DMS53 (cell line): Measurements from ENCODE around the gene LFNG.
A peak's percentile ranks its signal among the peaks of the same experiment; 100 is the strongest.

Experiments used
- DNase-seq: peaks from one replicate; lab custom pipeline; 2025; lab: John Stamatoyannopoulos, UW

The LFNG gene, protein sequence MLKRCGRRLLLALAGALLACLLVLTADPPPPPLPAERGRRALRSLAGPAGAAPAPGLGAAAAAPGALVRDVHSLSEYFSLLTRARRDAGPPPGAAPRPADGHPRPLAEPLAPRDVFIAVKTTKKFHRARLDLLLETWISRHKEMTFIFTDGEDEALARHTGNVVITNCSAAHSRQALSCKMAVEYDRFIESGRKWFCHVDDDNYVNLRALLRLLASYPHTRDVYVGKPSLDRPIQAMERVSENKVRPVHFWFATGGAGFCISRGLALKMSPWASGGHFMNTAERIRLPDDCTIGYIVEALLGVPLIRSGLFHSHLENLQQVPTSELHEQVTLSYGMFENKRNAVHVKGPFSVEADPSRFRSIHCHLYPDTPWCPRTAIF

DNA sequence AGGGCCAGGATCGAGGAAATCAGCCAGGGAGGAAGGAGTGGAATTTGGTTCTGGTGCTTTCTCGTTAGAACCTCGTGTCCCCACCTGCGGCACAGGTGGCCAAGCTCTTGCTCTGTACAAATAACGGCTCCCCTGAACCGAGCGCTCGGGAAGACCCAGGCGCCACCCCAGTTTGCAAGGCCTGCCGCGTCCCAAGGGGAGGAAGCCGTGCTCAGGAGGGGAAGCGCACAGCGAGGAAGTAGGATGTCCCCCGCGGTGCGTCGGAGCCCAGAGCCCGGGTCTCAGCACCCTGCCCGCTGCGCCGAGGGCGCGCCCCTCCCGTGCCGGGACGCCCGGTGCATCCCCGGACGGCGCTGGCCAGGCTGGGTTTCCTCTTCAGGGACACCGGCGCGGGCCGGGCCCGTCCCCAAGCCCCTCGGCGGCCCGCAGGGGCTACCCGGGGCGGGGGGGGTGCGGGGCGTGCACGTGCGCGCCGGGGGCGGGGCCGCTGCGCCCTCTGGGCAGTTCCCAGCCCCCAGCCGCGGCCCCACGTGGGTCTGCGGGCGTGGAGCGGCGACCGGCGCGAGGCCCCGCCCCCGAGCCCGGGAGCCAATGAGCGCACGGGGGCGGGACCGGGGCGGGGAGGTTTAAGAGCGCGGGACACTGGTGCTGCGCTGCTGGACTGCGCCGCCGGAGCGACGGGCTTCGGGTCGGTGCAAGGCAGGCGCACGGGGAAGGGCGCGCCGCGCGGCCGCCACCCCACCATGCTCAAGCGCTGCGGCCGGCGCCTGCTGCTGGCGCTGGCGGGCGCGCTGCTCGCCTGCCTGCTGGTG is at the start of gene LFNG:
Gene LFNG, plus strand, starts transcription at position 656 of the 812 bp plus-strand sequence. Its CDS starts 88 bp downstream, at position 744.
- peak; percentile 97 for DNase-seq

DNA sequence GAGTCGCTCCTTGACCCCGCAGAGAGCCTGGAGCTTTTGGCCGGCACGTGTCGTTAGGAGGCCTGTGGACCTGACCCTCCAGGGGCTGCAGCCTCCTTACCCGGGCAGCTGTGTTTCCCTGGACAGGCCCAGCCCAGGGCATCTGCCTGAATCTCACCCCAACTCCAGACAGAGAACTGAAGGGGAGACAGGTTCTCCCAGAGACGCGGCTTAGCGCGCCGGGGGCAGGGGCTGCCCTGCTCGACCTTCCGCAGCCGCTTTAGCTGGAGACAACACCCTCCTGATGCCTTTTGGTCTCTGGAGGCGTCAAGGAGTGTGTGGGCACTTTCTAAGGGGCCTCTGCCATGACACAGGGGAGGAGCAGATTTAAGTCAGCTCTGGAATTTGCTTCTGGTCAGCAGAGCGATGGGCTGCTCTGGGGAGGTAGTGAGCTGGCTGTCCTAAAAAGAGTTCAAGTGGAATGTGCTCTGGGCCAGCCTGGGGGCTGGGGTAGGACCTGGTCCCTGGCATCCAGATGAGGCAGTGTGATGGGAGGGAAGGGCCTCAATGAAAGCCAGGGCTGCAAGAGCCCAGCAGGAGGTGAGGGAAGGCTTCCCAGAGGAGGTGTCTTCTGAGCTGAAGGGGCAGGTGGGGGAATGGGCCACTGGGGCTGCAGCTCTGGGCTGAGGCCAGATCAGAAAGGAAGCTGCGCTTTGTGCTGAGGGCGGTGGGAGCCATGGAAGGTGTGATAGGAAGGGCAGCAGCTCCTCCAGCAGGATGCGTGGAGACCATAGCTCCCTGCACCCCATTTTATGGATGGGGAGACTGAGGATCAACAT is 49.2 kb upstream of the LFNG start:
- DNase-seq, result no peak

DNA sequence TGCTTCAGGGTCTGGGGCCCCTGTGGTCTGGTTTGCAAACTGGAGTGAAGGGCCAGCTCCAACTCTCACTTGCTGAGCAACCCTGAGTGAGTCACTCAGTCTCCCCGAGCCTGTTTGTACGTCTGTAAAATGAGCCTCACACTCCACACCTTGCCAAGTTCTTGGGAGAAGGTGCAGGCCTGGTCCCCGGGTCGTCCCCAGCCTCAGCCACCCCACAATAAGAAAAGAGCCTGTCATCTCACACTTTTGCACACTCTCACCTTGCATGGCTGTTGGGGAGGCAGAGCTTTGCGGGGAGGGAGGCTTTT is 48.6 kb upstream of the LFNG start:
- DNase-seq, result peak; percentile 45

DNA sequence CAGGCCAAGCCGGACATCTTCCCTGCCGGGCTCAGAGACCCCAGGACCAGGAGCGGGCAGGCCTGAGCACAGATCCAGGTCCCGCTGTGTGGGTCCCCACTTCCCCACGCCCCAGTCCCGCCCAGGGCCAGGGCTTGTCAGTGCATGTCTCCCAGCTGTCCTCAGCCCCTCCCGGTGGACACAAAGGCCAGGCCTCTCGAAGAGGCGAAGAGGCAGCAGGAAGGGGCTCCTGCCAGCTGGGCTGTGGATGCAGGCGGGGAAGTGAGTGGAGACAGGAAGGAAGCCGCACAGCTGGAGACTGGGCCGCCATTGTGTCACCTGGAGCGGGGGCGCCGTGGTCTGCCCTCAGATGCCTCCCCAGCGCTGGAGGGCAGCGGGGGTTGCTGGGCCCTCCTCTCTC is 48.2 kb upstream of the LFNG start:
- peak; percentile 64 for DNase-seq

DNA sequence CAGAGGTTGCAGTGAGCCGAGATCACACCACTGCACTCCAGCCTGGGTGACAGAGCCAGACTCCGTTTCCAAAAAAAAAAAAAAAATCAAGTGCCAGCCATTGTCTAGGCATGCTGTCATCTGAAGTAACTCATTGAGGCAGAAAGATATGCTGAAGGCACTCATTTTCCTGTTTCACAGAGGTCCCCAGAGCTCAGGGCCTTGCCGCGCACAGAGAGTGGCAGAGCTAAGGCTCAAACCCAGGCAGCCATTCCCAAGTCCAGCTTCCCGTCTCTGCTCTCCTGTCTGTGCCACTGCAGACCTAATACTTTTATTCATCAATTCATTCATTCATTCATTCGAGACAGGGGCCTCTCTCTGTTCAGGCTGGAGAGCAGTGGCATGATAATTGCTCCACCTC is 46.8 kb upstream of the LFNG start:
- DNase-seq, result peak; percentile 34

DNA sequence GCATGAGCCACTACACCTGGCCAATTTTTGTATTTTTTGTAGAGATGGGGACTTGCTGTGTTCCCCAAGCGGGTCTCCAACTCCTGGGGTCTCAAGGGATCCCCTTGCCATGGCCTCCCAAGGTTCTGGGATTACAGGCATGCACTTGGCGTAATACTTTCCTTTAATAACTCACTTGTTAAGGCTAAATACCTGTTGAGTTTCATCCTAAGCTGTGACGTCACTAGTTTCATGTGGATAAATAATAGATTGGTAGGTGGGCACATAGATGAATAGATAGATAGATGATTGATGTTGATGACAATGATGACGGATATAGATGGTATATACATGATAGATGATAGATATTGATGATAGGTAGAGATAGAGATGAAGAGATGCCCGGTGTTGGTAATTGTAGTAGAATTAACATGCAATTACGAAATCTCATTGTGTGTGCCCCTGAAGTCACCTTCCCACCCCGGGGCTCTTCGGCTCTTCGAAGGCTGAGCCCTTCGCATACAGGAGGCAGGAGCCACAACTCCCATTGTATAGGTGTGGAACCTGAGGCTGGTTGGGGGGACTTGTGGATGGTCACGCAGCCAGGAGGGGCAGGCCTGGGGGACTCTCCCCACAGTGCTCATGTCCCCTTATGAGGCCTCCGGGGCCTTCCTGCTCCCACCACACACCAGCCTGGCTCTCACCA is 45.9 kb upstream of the LFNG start:
- DNase-seq, result no peak

DNA sequence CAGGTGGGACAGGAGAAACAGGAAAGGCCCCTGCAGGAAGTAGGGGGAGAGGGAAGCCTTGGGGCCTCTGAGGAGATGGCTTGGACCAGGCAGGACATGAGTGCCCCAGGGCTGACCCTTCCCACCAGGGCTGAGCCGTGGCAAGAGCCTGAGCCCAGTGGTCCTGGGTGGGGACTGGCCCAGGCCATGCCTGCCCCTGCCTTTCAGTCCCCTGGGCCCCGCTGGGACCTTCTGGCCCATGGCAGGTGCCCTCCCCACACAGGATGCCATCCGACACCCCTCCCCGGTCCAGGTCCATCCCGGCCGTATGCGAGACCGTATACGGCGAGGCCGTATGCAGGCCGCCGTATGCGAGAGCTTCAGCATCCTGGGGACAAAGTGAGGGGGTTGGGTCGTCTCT is 45.4 kb upstream of the LFNG start:
- no peak for DNase-seq

DNA sequence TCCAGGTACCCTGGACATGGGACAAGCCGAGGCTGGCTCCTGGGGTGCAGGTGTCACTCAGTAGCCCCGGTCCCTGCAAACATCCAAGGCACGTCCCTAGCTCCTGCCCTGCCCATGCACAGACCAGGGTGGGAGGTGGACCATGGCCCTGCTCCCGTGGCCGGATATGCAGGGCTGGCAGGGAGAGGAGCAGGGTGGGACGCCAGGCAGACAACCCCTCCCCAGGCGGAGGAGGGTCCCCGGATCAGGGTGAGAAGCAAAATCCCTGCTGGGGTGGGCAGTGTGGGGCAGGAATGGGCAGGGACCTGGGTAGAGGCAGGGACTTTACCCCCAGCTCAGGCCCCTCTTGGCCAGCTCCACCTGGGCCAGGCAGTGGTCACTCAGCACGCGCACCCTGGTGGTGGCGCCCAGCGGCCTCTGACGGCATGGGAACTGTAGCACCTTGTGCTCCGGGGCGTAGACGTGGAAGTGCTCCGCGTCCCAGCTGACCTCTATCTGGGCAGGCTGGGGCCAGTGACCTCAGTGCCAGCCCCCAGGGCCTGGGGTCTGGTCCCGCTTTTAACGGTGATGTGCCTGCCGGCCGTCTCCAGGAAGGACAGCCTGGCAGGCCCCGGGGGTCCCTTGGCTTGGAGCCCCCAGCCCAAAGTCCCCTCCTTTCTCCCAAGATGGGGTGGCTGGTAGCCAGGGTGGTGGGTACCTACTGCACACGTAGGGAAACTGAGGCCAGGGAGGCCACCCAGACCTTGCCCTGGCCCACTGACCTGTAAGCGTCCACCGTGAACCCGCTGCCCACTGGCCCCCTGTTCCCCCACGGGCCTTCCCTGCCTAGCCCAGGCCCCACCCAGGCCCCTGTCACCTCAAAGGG is 44.5 kb upstream of the LFNG start:
- DNase-seq, result peak; percentile 35

DNA sequence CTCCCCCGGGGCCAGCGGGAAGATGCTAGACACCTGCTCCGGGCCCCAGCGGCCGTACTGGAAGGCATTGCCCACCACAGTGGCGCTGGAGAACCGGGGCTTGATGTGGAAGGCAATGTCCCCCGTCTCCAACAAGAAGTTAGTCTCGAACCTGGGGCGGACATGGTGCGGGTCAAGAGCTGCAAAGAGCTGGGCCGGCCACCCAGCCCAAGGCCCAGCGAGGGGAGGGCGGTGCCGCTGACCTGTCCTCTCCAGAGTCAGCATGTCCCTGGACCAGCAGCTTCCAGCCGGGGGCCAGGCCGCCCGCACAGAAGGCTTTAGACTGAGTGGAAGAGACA is 43.9 kb upstream of the LFNG start:
- no peak for DNase-seq

DNA sequence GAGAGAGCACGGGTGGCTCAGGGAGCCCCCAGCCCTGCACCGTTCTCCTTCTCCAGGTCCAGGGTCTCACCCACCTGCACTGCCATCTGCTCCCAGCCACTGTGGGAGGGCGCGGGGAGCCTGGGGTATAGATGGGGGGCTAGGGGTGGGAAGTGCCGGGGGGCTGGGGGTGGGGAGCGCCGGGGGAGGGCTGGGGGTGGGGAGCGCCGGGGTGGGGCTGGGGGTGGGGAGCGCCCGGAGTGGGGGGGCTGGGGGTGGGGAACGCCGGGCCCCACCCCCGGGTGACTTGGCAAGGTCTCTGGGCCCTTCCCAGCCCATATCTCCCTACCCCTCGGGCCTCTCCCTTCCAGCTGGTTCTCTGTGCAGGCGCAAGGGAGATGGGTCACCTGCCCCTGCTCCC is 43.3 kb upstream of the LFNG start, which contains the start of gene GRIFIN:
Gene GRIFIN, minus strand, starts transcription at position 101 of the 400 bp plus-strand sequence. Its CDS starts 15 bp downstream, at position 86.
- DNase-seq, result no peak

DNA sequence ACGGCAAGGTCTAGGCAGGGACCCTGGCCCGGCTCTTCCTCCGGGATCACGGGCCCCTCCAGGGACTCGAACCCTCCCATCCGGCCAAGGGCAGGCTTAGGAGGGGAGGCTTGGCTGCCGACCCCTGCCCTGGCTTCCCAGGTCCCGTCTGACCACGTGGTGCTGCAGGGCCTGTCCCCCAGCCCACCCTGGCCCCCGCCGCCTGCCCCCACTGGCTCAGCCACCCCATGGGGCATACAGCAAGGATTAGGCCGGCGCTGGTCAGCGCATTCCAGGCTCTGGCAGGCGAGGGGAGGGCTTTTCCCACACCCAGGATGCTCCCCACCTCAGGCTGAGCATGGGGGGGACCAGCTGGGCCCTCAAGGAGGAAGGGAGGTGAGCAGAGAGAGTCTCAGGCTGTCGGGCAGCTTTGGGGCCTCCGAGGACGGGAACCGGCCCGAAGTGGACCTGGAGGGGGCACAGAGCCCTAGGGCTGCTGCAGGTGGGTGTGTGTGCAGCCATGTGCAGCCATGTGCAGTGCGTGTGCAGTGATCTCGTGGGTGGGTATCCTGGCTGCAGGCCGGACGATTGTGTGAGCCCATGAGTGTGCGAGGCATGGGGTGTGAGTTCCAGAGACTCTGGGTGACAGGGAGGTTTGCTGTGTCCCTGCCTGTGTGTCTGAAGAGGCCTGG is 42.7 kb upstream of the LFNG start:
- DNase-seq, result no peak

DNA sequence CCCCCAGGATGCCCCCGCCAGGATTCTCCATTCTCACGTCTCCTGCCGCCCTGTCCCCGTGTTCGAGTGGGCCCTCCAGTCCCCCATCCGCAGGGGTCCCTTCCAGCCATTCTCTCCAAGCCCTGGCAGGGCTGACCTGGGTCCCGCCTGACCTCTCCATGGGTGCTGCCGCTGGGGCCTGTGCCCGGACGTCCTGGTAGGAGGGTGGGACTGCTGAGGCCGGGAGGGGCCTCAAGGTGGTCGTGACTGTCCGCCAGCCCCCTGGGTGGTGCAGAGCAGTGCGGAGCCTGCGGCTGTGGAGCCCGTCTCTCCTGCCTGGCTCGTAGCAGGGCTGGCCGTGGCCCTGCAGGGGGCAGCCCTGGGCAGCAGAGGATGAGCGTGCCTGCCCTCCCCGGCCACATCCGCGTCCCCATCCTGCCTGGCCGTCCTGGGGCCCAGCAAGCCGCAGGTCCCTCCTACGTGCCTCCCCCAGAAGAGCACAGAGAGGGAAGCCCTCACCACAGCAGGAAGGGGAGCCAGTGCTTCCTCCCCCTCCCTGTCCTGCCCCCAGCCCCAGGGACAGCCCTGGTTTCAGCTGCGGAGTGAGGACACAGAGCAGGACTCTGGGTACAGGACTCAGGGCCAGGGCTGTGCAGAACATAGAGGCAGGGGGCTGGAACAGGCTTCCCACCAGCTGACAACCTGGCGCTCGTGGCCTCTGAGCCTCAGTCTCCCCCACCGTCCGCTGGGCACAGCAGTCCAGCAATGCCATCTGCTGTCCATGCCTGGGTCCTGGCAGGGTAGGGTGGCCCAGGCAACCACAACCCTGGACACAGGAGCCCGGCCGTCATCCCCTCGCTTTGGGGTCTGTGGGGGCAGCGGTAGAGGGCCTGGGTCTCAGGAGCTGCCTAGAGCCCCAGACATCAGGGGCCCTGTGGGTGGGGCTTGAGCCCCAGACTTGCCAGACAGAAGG is 41.9 kb upstream of the LFNG start:
- DNase-seq, result peak; percentile 86

DNA sequence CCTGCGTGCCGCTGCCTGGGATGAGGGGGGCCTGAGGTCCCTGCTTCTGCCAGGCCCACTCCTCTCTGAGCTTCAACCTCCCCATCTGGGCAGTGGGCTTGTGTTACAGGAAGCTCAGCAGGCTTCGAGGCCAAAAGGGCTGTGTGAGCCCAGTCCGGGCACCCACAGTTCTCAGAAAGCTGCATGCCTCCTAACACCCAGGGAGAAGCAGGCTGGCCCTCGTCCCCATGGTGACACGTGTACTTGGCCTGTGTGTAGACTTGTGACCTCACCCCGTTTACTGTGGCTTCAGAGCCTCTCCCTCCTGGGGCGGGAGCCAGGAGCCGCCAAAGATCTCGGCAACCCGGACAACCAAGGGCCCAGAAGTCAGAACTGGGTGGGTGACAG is 41.2 kb upstream of the LFNG start:
- DNase-seq, result peak; percentile 69

DNA sequence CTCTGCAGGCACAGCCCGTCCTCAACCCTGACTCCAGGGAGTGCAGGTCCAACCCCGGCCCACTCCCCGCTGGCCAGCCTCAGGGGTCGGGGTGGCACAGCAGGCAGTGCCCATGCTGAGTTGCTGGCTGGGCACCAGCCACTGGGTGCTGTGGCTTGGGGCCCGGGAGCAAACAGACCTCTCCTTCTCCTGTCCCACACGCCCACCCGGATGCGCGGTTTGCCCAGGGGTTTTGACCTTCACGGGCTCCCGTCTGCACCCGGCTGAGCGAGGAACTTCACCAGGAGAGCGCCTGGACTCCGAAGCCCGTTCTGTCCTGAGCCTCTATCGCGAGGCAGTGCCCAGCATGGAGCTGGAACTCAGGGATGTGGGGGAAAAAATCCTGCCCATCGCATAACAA is 40.8 kb upstream of the LFNG start:
- DNase-seq, result no peak

DNA sequence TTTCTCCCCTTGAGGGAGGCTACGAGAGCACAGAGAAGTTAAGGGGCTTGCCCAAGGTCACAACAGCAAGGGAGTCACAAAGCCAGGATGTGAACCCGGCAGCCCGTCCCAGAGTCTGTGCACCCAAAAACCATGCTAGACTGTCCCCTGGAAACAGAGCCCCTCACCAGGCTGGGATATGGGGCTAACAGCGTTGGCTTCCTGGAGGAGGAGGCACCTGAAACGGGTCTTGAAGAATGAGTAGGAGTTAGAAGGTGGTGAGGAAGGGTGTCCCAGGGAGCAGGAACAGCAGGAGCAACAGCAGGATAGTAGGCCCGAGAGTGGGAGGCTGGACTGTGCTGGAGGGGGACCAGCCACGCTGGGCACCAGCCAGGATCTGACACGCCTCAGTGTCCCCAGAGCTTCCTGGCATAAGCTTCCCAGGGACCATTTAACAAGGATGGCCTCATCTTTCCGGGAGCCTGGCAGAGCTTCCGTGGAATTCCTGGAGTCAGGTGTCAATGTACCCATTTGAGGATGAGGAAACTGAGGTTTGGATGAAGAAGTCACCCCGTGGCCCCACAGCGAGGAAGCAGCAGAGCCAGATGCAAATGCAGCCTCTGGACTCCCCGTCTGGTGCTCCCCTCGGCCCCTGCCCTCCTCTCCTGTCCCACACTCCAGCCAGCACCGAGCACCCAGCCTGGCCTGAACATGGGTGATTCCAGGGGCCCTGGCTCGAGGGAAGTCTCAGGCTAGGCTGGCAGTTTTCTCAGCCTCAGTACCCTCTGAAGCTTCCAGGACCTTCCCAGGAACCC is 40.1 kb upstream of the LFNG start:
- DNase-seq, result no peak

DNA sequence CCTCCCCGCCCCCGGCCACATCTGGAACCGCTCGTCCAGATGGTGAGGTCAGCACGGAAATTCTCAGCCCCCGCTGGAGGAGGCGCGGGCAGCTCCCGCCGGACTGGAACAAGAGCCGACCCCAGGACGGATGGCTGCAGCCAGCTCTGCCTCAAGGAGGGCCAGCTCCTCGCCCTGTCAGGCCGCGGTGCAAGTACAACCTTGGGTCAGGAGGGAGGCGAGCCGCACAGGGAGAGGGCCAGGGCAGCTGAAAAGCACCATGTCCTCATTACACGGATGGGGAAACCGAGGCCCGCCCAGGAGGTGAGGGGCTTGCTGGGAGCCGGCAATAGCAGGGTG is 39.5 kb upstream of the LFNG start:
- no peak for DNase-seq

DNA sequence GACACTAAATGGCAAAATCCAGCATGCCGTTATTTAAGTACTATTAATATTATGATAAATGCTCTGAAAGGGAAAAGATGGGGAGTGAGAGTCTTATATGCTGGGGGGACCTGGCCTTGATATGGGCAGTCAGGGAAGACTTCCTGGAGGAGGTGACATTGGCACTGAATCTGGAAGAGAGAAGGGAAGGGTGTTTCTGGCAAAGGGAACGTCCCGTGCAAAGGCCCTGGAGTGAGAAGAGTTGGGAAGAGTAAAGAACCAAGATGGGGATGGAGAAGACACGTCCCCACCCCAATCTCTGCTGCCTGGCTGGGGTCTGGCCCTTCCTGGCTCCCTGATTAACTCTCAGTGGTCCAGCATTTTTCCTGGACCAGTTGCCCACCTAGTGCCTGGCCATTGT is 38.4 kb upstream of the LFNG start:
- no peak for DNase-seq

DNA sequence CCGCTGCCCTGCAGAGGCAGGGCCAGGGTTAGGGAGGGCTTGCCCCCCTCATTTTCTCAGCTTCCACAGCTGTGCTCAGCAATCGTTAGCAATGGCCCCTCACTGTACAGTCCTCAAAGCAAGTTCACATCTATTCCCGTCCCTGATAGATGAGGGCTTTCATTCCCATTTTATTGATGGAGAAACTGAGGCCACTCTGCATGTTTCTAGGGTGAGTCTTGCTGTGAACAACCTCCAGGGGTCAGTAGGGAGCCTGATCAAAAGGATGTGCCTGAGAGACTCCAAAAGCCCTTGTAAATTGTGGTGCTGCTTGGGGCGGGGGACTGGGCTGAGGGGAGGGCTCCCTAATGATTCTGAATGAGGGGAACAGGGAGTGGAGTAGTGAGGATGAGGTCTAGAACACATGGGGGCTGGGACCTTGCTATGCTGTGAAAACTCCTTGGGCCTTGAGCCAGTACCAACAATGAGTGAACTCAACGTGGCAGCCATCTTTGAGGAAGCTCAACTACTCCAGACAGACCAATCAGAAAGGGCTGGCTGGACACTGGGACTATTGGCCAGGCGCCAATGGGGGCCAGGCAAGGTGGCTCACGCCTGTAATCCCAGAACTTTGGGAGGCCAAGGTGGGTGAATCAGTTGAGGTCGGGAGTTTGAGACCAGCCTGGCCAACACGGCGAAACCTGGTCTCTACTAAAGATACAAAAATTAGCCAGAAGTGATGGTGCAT is 36.7 kb upstream of the LFNG start:
- DNase-seq, result peak; percentile 38
